Measurements from ENCODE around the gene B4GALT3.
"Not testable (repeated sequence)": the region's sequence is repeated elsewhere in the genome, so short reads cannot be mapped to it uniquely, and the experiment has no call there.

B4GALT3 gene

DNA sequence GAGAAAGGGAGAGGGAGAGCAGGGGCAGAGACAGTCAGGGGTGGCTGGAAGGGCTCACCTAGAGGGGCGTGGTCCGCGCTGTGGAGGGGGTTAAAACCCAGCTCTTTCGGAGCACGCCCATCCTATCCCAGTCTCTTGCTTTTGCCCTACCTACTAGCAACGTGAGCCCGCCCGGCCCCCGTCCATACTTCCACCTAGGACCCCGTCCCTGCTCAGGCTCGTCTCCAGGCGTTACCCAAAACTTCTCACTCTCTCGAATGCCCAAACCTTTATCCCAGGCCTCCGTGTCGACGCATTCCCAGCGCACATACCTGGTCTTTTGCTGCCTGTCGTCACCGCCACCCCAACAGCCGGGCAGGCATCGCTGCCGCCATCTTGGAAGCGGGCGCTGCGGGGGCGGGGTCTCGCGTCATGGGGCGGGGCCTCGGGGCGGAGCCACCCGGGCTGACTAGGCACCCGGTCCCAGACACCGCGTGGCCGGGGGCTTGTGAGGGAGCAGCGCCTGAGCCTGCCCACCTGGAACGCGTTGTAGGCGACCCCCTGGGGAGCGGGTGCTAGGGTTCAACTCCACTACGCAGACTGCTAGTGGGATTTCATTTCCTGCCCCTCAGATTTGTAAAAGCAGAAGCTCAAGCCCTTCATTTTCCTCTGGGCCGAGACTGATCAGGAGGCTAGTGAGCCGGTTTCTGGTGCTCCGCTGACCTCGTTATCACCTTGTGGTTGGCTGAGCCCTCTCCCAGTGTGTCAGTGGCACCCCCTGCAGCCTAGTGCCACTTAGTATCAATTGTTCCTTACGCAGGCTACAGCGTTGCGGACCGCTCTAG lies at the start of gene B4GALT3:
Gene B4GALT3, minus strand, starts transcription at position 396 of the 824 bp plus-strand sequence. CDS start 1,447 bp downstream, outside the sequence.
- in situ Hi-C loops (cut with MboI; ENCODE audit: low pct_unique_long_range_greater_than_20kb, low sequenced_read_pairs), result loop anchor here (25.0 kb wide), 1 partner anchor 210 kb away; no protein-coding TSS in a partner anchor
- peak; percentile 86 for DNase-seq

DNA sequence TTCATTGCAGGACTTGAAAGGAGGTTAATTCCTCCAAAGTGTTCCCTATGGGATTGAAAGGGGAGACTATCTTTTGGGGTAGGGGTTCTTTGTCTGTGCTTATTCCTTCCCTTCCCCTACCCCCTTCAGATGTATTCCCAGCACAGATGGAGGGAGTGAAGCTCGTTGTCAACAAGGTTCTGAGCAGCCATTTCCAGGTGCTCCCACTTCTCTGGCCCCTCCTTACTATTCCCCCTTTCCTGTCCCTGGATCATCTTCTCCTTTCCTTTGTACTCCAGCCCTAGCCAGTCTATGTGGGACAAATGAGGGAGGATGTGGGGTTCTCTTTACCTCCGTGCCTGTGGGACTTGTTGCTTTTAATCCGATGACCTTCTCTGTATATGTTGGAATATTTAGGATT lies 49.5 kb upstream of the B4GALT3 start:
- no peak for DNase-seq
- in situ Hi-C loops (cut with MboI; ENCODE audit: low pct_unique_long_range_greater_than_20kb, low sequenced_read_pairs), result no loop called here

DNA sequence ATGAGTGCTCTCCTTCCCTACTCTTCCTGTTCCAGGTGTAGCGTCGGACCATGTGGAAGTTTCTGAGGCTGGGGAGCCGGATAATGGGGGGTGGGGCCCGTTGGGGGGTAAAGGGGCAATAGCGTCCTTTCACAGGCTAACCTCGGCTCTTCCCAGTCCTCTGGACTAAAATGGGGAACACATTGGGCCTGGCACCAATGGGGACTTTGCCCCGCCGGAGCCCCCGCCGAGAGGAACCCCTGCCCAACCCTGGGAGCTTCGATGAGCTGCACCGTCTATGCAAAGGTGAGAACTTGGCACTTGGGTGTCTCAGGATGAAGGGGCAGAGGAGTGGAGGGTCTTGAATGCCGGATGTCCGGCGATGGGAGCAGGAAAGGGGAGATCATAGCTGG lies 49.0 kb upstream of the B4GALT3 start:
- no peak for DNase-seq
- in situ Hi-C loops (cut with MboI; ENCODE audit: low pct_unique_long_range_greater_than_20kb, low sequenced_read_pairs), result no loop called here

DNA sequence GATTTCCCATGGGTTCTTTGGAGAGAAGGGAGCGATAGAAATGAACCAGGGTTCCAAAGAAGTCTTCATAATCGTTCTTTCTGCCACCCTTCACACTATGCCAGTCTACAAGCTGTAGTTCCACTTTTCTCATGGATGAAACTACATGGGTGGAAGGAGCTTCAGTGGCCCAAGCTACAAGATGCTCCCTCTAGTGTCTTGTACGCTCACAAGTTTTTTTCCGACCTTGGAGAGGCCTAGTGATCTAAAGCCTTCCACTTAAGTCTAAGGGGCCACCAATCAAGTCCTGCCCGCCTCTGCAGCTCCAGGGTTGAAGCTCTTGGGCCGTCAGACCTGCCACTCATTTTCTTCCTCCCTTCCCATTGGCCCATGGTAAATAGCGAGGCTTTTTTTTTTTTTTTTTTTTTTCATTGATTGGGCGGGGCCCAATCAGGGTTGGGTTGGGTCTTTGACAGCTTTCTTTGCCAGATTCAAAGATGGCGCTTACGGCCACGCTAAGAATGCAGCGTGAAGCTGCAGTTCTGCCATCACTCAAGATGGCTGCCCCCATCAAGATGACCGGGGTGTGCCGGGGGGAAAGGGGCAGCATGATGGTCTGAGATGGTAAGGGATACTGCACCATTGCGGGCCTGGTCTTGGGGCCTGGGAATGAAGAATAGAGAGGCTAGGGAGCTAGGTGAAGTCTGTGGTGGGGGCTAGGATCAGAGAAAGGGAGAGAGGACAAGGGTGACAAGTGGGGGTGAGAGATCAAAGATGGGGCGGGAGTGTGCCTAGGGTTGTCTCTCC lies 48.4 kb upstream of the B4GALT3 start, which contains the start of gene TOMM40L:
Gene TOMM40L, plus strand, starts transcription at position 527 of the 786 bp plus-strand sequence. CDS start 430 bp downstream, outside the sequence.
- DNase-seq, result peak; percentile 100
- in situ Hi-C loops (cut with MboI; ENCODE audit: low pct_unique_long_range_greater_than_20kb, low sequenced_read_pairs), result no loop called here

DNA sequence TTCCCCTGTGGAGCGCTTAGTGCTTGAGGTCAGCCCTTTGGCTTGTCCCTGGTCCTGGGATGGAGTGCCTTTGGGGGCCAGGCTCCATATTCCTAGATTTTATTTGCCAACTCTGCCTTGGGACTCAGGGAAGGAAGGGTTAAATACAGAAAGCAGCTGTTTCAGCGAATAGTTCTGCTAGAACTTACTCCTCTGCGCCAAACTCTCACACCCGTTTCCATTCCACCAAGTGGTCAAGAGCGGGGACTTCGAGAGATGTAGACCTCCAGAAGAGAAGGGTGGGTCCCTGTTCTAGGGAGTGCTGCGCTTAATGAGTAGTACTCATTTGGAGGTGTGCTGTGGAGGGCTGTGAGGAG lies 47.8 kb upstream of the B4GALT3 start:
- no peak for DNase-seq
- in situ Hi-C loops (cut with MboI; ENCODE audit: low pct_unique_long_range_greater_than_20kb, low sequenced_read_pairs), result no loop called here

DNA sequence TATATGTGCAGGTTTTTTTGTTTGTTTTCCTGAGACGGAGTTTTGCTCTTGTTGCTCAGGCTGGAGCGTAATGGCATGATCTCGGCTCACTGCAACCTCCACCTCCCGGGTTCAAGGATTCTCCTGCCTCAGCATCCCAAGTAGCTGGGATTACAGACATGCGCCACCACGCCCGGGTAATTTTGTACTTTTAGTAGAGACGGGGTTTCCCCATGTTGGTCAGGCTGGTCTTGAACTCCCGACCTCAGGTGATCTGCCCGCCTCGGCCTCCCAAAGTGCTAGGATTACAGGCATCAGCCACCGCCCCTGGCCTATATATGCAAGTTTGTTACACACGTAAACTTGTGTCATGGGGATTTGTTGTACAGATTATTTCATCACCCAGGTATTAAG lies 47.4 kb upstream of the B4GALT3 start:
- in situ Hi-C loops (cut with MboI; ENCODE audit: low pct_unique_long_range_greater_than_20kb, low sequenced_read_pairs); DNase-seq: not testable (repeated sequence)

DNA sequence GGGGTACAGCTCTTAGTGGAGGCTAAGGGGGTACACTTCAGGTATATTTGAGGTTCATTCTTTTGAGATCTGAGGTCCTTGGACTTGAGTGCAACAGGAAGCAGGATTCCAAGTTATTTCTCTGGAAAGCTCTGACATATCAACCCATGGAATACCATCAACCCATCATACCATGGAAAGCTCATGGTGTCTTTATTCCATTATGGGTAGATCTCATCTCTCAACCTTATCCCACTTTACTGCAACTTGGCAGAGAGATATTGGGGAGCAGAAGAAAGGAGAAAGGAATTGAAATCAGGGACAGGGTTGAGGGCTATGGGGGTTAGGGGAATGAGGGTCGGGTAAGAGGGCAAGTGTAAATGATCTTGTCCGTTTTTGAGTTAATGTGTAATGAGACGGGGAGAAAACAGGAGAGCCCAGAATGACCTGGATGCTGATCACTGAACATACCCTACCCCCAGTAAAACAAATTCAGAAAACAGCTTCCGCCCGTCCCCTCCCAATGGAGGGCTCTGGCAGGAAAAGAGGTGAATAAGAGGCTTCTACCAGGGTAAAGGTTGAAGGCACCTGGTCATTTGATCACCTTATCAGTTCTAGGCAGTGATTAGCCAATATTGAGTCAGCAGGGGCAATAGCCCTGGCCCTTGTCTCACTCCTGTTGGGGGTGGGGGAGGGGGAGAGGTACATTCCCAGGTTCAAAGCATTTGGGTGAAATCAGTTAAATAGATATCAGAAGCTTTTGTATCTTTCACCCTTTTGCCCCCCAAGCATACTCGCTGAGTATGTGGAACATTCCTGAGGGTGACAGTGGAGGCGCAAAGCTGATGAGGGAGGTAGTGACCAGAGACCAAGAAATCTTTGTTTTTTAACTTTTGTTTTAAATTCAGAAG lies 46.7 kb upstream of the B4GALT3 start:
- in situ Hi-C loops (cut with MboI; ENCODE audit: low pct_unique_long_range_greater_than_20kb, low sequenced_read_pairs), result no loop called here
- DNase-seq, result no peak

DNA sequence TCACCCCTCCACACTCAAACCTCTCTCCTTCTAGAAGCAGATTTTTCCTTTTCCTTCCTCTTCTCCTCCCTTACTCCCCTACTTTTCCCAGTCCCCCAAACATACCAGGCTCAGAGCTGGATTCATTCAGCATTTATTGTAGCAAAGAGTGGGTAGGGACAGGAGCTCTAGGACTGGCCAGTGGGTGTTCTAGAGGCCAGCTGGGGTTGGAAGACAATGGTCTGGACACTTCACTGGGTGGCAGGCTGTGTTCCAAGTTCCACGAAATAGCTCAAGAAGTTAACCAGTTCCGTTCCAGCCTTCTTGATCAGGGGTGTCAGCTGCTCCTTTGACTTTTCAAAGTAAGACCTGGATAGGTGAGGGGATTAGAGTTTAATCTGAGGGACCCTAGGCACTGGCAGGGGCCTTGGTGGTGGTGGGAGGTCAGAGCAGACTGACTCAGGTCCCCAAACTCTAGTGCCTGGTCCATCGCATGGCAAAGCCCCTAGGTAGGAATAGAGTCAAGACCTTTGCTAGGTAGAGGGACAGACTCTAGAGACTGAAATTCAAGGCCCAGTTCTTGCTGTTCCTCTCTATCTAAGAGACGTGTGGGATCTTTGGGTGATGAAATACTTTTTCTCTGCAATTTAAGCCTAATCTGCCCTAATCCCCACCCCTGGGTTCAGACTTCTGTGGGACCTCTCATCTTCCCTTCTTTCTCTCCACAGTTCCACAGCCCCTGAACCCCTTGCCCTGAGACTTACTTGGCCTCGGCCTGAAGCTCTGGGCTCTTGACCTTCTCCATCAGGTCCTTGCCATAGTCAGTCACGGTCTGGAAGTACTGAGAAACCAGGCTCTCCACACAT lies 45.1 kb upstream of the B4GALT3 start:
- in situ Hi-C loops (cut with MboI; ENCODE audit: low pct_unique_long_range_greater_than_20kb, low sequenced_read_pairs), result no loop called here

DNA sequence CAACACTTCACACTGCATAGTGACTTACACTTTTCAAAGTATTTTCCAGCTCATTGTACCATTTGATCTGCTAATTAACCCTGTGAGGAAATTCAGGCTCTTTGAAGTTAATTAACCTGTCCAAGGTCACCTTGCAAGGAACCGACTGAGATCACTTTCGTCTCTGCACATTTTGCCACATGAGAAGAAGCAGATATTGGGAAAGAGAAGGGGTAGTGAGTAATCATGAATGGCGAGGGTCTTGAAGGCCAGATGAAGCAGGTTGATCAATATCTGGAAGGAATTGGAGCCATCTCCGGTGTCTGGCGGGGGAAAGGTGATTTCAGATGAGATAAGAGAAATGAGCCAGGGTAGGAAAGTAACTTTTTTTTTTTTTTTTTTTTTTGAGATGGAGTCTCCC lies 42.7 kb upstream of the B4GALT3 start:
- in situ Hi-C loops (cut with MboI; ENCODE audit: low pct_unique_long_range_greater_than_20kb, low sequenced_read_pairs), result no loop called here
- DNase-seq, result no peak

More for the DNA sequence above, 45.1 kb upstream of the B4GALT3 start:
- no peak for DNase-seq

DNA sequence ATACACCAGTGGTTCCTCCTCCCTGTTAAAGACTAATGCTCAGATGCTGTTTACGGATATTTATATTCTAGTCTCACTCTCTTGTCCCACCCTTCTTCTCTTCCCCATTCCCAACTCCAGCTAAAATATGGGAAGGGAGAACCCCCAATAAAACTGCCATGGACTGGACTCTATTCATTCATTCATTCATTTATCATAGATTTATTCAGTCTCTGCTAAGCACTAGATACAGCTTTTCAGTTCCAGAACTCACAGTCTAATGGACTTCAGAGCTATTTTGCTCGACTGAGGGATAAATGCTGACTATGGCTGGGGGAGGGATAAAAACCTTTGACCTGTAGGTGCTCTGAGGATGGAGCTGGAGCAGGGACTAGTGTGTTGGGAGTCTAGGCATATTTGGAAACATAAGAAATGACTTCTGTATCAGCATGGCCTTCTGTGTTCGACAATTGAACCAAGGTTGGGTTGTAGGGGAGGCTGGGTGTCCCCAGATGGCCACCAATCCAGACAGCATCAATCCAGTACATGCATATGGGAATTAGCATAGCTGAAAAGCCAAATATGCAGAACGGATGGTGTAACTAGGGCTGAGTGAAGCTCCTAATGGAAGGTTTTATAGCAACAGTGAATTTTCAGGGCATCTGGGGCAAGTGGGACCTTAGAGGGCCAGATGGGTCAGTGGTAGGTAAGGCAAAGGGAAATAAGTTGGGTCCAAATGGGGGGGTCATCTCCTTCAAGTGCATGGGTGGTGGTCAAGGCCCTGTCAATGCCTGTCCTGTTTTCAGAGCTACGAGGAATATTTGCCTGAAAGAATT lies 42.0 kb upstream of the B4GALT3 start:
- no peak for DNase-seq
- in situ Hi-C loops (cut with MboI; ENCODE audit: low pct_unique_long_range_greater_than_20kb, low sequenced_read_pairs), result no loop called here

DNA sequence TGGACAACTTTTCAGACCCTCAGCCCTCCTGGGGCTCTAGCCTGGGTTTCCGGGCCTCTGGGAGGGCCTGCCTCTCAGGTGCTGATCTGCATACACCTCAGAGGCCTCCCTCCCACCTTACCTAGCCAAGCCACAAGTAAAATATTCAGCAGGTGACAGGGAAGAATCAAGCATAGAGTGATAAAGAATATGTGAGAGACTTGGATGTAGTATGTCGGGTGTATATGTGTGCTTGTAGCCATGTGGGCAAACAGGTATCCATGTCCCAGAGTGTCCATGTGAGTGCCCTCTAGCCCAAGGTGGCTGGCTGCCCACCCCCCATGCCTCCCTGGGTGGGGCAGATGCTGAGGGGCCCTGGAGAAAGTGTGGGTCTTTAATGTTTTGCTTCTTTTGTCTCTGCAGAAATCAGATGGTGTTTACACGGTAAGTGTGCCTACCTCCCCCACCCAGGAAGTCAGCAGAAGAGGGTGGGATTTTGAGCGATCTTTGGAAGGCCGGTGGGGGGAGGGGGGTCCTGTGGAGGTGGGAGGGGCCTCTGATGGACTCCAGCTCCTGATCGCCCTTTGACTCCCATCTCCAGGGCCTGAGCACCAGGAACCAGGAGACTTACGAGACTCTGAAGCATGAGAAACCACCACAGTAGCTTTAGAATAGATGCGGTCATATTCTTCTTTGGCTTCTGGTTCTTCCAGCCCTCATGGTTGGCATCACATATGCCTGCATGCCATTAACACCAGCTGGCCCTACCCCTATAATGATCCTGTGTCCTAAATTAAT lies 41.2 kb upstream of the B4GALT3 start:
- in situ Hi-C loops (cut with MboI; ENCODE audit: low pct_unique_long_range_greater_than_20kb, low sequenced_read_pairs), result no loop called here
- no peak for DNase-seq

DNA sequence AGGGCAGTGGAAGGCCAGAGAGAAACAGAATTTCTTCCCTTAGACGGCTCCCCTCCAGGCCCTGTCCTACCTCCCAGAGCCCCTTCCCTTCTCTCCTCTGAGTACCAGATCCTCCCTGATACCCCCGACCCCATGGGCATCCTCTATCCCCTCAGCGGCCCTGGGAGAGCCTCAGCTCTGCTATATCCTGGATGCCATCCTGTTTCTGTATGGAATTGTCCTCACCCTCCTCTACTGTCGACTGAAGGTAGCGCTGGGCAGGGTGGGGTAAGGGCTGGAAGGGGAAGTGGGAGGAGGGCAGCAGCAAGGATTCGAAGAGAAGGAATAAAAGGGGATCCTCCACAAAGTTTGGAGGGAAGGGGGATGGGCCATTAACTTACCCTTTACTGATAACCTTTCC lies 40.5 kb upstream of the B4GALT3 start:
- no peak for DNase-seq
- in situ Hi-C loops (cut with MboI; ENCODE audit: low pct_unique_long_range_greater_than_20kb, low sequenced_read_pairs), result no loop called here

DNA sequence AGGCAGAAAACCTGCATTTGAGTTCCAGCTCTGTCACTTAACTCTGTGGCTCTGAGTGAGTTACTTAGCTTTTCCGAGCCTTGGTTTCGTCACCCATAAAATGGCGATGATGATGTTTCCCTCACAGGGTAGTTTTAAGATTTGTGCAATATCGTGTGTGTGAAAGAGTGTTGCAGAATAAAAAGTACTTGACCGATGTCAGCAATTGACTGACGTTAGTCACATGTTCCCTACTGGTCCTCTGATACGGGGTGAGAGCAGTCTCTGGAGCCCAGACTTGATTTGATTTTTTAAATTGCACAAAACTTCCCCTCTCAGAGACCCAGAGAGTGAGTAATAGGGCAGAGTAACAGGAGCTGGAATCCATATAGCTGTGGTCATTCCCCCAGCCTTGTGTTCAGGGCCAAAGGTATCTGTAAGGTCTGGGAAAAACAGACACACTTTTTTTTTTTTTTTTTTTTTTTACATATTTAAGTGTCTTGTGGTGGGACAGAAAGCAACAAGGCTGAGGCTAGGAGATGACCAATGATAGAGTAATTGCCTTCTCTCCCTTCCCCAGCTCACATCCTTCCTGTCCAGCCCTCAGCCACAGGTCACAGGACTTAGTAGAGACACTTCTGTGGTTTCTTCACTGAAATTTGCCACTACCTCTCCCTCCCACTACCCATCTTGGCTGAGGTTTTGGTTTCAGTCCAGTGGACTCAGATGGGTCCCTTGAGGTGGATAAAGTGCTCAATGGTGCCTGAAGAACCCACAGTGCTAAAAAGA lies 39.8 kb upstream of the B4GALT3 start:
- in situ Hi-C loops (cut with MboI; ENCODE audit: low pct_unique_long_range_greater_than_20kb, low sequenced_read_pairs), result no loop called here
- peak; percentile 81 for DNase-seq

DNA sequence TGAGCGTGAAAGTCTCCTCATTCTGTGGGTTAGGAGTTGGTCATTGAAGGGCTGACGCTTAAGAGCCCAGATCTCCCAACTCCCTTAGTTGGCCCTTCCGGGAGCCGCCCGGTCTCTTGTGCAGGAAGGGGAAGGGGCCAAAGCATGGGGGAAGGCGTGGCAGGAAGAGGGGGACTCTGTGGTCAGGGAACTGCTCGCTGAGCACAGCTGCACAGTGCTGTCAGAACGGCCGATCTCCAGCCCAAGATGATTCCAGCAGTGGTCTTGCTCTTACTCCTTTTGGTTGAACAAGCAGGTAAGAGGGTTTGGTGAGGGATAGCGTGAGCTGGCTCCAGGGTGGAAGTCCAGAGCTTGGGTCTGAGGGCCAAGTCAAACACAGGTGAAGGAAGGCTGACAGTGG lies 37.8 kb upstream of the B4GALT3 start, which contains the start of gene FCER1G:
Gene FCER1G, plus strand, starts transcription at position 220 of the 400 bp plus-strand sequence. Its CDS starts 27 bp downstream, at position 247.
- peak; percentile 72 for DNase-seq
- in situ Hi-C loops (cut with MboI; ENCODE audit: low pct_unique_long_range_greater_than_20kb, low sequenced_read_pairs), result no loop called here

DNA sequence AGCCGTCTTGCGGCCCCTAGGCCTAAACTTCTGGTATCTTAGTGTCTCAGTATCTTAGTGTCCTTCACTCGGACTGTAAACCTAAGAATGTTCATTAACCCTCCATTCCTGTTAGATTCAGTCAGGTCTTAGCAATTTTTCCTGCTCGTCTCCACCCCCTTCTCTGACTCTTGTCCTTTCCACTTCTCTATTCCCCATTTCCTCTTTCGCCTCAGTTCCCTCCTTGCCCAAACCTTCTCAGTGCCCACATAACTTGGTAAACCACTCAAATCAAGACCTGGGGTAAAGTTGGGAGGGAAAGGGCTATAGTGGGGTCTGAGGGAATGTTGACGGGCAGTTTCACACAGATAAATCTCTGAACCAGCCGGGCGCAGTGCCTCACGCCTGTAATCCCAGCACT lies 37.1 kb upstream of the B4GALT3 start:
- peak; percentile 43 for DNase-seq
- in situ Hi-C loops (cut with MboI; ENCODE audit: low pct_unique_long_range_greater_than_20kb, low sequenced_read_pairs), result no loop called here

DNA sequence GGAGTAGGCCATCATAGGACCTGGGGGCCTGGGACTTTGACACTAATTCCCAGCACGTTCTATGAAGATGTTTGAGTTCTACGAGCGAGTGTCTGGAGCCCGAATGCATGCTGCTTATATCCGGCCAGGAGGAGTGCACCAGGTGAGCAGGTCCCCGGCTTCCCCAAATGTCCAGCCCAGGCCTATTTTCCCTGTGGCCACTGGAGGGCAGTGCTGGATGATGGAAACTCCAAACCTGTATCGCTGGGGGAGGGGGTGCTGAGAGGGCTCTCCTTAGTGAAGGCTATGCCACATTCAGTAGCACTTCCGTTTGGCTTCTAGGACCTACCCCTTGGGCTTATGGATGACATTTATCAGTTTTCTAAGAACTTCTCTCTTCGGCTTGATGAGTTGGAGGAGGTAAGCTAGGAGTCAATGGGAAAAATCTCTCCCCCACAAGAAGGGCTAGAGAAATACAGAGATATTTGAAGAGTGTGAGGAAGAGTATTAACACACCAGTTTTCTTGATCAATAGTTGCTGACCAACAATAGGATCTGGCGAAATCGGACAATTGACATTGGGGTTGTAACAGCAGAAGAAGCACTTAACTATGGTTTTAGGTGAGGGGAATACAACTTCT lies 32.6 kb upstream of the B4GALT3 start:
- in situ Hi-C loops (cut with MboI; ENCODE audit: low pct_unique_long_range_greater_than_20kb, low sequenced_read_pairs), result no loop called here

More for the DNA sequence above, 32.6 kb upstream of the B4GALT3 start:
- peak; percentile 84 for DNase-seq
